WTC11 (cell line): ENCODE measurements around the gene TOE1. TPM values are rescaled to one million over a fixed set of nuclear protein-coding genes. Genes with fewer than 3 reads are reported as not detected.
A peak's percentile ranks its signal among the peaks of the same experiment; 100 is the strongest.

ENCODE experiments used
- ATAC-seq: fragments of 200-7000 bp; cut with Tn5 transposase; 2 replicates; pipeline ENCODE4 v1.10.0; 2021; ENCODE audit warnings: mild to moderate bottlenecking, moderate library complexity
- Bru-seq: library from RNA; stranded (reverse); fragments of 400-500 nt; gene quantifications from one replicate; lab custom pipeline; 2021; lab: Mats Ljungman, UMichigan
- CTCF ChIA-PET: fragments of 300-600 bp; sonication (Branson Sonifier 250); formaldehyde crosslinking; loops from one replicate; lab custom pipeline; 2021; ENCODE audit warnings: antibody characterized with exemption; lab: Charles Lee
- POLR2A ChIA-PET: fragments of 350-600 bp; sonication (Branson Sonifier 250); formaldehyde crosslinking; loops from one replicate; lab custom pipeline; 2021; ENCODE audit warnings: antibody characterized with exemption; lab: Charles Lee
- DNase-seq: peaks from one replicate; pipeline ENCODE4 v3.0.0; 2021; ENCODE audit warnings: low spot score
- H3K27ac Mint-ChIP-seq: 2 replicates; pipeline ENCODE4 v1.8.0; 2021; ENCODE audit warnings: mixed read lengths
- H3K27me3 Mint-ChIP-seq: 2 replicates; pipeline ENCODE4 v1.8.0; 2021; ENCODE audit warnings: low read depth, mild to moderate bottlenecking, moderate library complexity, mixed read lengths
- H3K36me3 Mint-ChIP-seq: 2 replicates; pipeline ENCODE4 v1.8.0; 2021; ENCODE audit warnings: mixed read lengths
- H3K4me1 Mint-ChIP-seq: 2 replicates; pipeline ENCODE4 v1.8.0; 2022; ENCODE audit warnings: mixed read lengths
- H3K4me3 Mint-ChIP-seq: 2 replicates; pipeline ENCODE4 v1.8.0; 2021; ENCODE audit warnings: mild to moderate bottlenecking, moderate library complexity, mixed read lengths
- H3K9me3 Mint-ChIP-seq: 2 replicates; pipeline ENCODE4 v1.8.0; 2021; ENCODE audit warnings: mixed read lengths
- ARID4B ChIP-seq: sonication (generic); formaldehyde crosslinking; IDR thresholded peaks from 2 replicates; pipeline ENCODE4 v1.8.0; 2023; ENCODE audit warnings: missing genetic modification reagents, mild to moderate bottlenecking, borderline replicate concordance
- ELF4 ChIP-seq: sonication (generic); formaldehyde crosslinking; IDR thresholded peaks from 2 replicates; pipeline ENCODE4 v1.8.1; 2022; ENCODE audit warnings: low read depth, mild to moderate bottlenecking, moderate library complexity, missing genetic modification reagents
- ESRRA ChIP-seq: sonication (generic); formaldehyde crosslinking; IDR thresholded peaks from 2 replicates; pipeline ENCODE4 v1.8.1; 2022; ENCODE audit warnings: mild to moderate bottlenecking, missing genetic modification reagents, borderline replicate concordance
- ETV6 ChIP-seq: sonication (generic); formaldehyde crosslinking; IDR thresholded peaks from 2 replicates; pipeline ENCODE4 v1.8.1; 2022; ENCODE audit warnings: mild to moderate bottlenecking, missing genetic modification reagents
- FOXJ3 ChIP-seq: sonication (generic); formaldehyde crosslinking; IDR thresholded peaks from 2 replicates; pipeline ENCODE4 v1.9.0; 2021; ENCODE audit warnings: missing genetic modification reagents, mild to moderate bottlenecking, borderline replicate concordance
- GRHL2 ChIP-seq: fragments of 250-450 bp; sonication (Bioruptor Pico); IDR thresholded peaks from 2 replicates; pipeline ENCODE4 v1.8.0; 2022; ENCODE audit warnings: mild to moderate bottlenecking, moderate library complexity; ENCODE audit not compliant: insufficient replicate concordance, severe bottlenecking
- GTF2I ChIP-seq: fragments of 250-450 bp; sonication (Bioruptor Pico); conservative IDR thresholded peaks from 2 replicates; pipeline ENCODE4 v1.4.0; 2021; ENCODE audit warnings: mild to moderate bottlenecking
- NFATC4 ChIP-seq: fragments of 250-450 bp; sonication (Bioruptor Pico); IDR thresholded peaks from 2 replicates; pipeline ENCODE4 v1.9.0; 2021; ENCODE audit warnings: mild to moderate bottlenecking
- OVOL2 ChIP-seq: fragments of 250-450 bp; sonication (Bioruptor Pico); IDR thresholded peaks from 2 replicates; pipeline ENCODE4 v1.9.0; 2021; ENCODE audit warnings: mild to moderate bottlenecking, borderline replicate concordance
- RELA ChIP-seq: sonication (generic); formaldehyde crosslinking; IDR thresholded peaks from 2 replicates; pipeline ENCODE4 v1.8.1; 2022; ENCODE audit warnings: missing genetic modification reagents, mild to moderate bottlenecking, borderline replicate concordance
- ZBTB43 ChIP-seq: sonication (generic); formaldehyde crosslinking; IDR thresholded peaks from 2 replicates; pipeline ENCODE4 v1.8.1; 2023; ENCODE audit warnings: mild to moderate bottlenecking, missing genetic modification reagents
- ZNF121 ChIP-seq: sonication (generic); formaldehyde crosslinking; IDR thresholded peaks from 2 replicates; pipeline ENCODE4 v1.8.0; 2023; ENCODE audit warnings: missing genetic modification reagents
- ZNF317 ChIP-seq: sonication (generic); formaldehyde crosslinking; IDR thresholded peaks from 2 replicates; pipeline ENCODE4 v1.8.1; 2023; ENCODE audit warnings: low read depth, mild to moderate bottlenecking, moderate library complexity, missing genetic modification reagents, borderline replicate concordance
- long read RNA-seq, 3 experiments: library from RNA in 1 of 3; library from capped mRNA in 1 of 3; library from polyadenylated mRNA in 1 of 3; unstranded in 2 of 3; stranded (forward) in 1 of 3; transcript quantifications; one replicate each; pipeline ENCODE4 v2.0.0, GENCODE V29; 2021
- total RNA-seq: library from RNA; stranded (reverse); gene quantifications from 3 replicates; pipeline ENCODE4 v1.2.3, GENCODE V29; 2021
- TF ChIP-seq, protein P1 (sequence below): fragments of 250-450 bp; sonication (Bioruptor Pico); IDR thresholded peaks from 2 replicates; pipeline ENCODE4 v1.9.0; 2021; ENCODE audit warnings: mild to moderate bottlenecking, borderline replicate concordance
- TF ChIP-seq, protein P2 (sequence below): sonication (generic); formaldehyde crosslinking; IDR thresholded peaks from 2 replicates; pipeline ENCODE4 v1.8.1; 2023; ENCODE audit warnings: mild to moderate bottlenecking, missing genetic modification reagents, moderate library complexity
- TF ChIP-seq, protein P3 (sequence below): sonication (generic); formaldehyde crosslinking; conservative IDR thresholded peaks from 2 replicates; pipeline ENCODE4 v1.8.1; 2023; ENCODE audit warnings: mild to moderate bottlenecking, low read depth, missing genetic modification reagents, moderate library complexity
- TF ChIP-seq, protein P4 (sequence below): sonication (generic); formaldehyde crosslinking; IDR thresholded peaks from 2 replicates; pipeline ENCODE4 v1.8.0; 2023; ENCODE audit warnings: mild to moderate bottlenecking, missing genetic modification reagents

Gene TOE1
- total RNA-seq (7.4 to 10.9 TPM (median 10.0 TPM) in 3 replicates), Bru-seq, nascent RNA (percentile 88 among the genes with signal in this experiment)
- long read RNA-seq, experiment 1, transcript TOE1-201 (8 exons, 2,389 nt), result major isoform, 29 of 54 reads
- long read RNA-seq, experiment 1, partial matches to known transcripts, result 0 of 54 reads
- long read RNA-seq, experiment 1, other reads (novel, unspliced or antisense), result 23 of 54 reads
- long read RNA-seq, experiment 2, partial matches to known transcripts, result 4 of 8 reads
- long read RNA-seq, experiment 2, other reads (novel, unspliced or antisense), result 3 of 8 reads
- long read RNA-seq, experiment 3, transcript TOE1-201 (8 exons, 2,389 nt), result major isoform, 28 of 43 reads
- long read RNA-seq, experiment 3, partial matches to known transcripts, result 3 of 43 reads
- long read RNA-seq, experiment 3, other reads (novel, unspliced or antisense), result 12 of 43 reads

- H3K9me3 Mint-ChIP-seq, result peaks cover 4% of the 10 kb centered on the region
- H3K27me3 Mint-ChIP-seq, result no peaks in the 10 kb centered on the region
- peak within 1 kb of the TSS; percentile 100 for H3K4me3 Mint-ChIP-seq
- ChIA-PET CTCF (interaction anchor here (0.9 to 5.1 kb wide), 13 partner anchors 12 to 325 kb away, joined by 3 to 47 read pairs (median 7); partner anchors contain the start of genes CCDC163, HPDL, MMACHC and TESK2), POLR2A (interaction anchor here (0.9 to 3.6 kb wide), 17 partner anchors 7 to 329 kb away, joined by 3 to 54 read pairs (median 5); partner anchors contain the start of genes CCDC163, HECTD3, HPDL and MMACHC)
- DNase-seq (peak; percentile 98), ATAC-seq (peak; percentile 93)
- H3K27ac Mint-ChIP-seq, result peak within 1 kb of the TSS; percentile 99
- peaks cover 34% of the 10 kb centered on the region for H3K36me3 Mint-ChIP-seq
- peaks cover 32% of the 10 kb centered on the region for H3K4me1 Mint-ChIP-seq
- TF ChIP-seq OVOL2 (CRISPR knock-in tag), result no peak
- TF ChIP-seq ELF4 (CRISPR knock-in tag), result no peak
- TF ChIP-seq, protein P1, sequence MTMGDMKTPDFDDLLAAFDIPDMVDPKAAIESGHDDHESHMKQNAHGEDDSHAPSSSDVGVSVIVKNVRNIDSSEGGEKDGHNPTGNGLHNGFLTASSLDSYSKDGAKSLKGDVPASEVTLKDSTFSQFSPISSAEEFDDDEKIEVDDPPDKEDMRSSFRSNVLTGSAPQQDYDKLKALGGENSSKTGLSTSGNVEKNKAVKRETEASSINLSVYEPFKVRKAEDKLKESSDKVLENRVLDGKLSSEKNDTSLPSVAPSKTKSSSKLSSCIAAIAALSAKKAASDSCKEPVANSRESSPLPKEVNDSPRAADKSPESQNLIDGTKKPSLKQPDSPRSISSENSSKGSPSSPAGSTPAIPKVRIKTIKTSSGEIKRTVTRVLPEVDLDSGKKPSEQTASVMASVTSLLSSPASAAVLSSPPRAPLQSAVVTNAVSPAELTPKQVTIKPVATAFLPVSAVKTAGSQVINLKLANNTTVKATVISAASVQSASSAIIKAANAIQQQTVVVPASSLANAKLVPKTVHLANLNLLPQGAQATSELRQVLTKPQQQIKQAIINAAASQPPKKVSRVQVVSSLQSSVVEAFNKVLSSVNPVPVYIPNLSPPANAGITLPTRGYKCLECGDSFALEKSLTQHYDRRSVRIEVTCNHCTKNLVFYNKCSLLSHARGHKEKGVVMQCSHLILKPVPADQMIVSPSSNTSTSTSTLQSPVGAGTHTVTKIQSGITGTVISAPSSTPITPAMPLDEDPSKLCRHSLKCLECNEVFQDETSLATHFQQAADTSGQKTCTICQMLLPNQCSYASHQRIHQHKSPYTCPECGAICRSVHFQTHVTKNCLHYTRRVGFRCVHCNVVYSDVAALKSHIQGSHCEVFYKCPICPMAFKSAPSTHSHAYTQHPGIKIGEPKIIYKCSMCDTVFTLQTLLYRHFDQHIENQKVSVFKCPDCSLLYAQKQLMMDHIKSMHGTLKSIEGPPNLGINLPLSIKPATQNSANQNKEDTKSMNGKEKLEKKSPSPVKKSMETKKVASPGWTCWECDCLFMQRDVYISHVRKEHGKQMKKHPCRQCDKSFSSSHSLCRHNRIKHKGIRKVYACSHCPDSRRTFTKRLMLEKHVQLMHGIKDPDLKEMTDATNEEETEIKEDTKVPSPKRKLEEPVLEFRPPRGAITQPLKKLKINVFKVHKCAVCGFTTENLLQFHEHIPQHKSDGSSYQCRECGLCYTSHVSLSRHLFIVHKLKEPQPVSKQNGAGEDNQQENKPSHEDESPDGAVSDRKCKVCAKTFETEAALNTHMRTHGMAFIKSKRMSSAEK, result no peak
- TF ChIP-seq GTF2I (CRISPR knock-in tag), result no peak
- TF ChIP-seq, protein P2, sequence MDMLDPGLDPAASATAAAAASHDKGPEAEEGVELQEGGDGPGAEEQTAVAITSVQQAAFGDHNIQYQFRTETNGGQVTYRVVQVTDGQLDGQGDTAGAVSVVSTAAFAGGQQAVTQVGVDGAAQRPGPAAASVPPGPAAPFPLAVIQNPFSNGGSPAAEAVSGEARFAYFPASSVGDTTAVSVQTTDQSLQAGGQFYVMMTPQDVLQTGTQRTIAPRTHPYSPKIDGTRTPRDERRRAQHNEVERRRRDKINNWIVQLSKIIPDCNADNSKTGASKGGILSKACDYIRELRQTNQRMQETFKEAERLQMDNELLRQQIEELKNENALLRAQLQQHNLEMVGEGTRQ (CRISPR knock-in tag), result peak; percentile 50; the same call in 1 of the 2 replicates
- no peak for TF ChIP-seq ZNF121 (CRISPR knock-in tag)
- peak; percentile 66; the same call in 1 of the 2 replicates for TF ChIP-seq ARID4B
- no peak for TF ChIP-seq NFATC4
- TF ChIP-seq ESRRA (CRISPR knock-in tag), result no peak
- TF ChIP-seq GRHL2 (CRISPR knock-in tag), result no peak
- no peak for TF ChIP-seq ZNF317 (CRISPR knock-in tag)
- TF ChIP-seq RELA (CRISPR knock-in tag), result 0 out of 2 replicates have a peak, but pooled peaks have one; percentile 77
- TF ChIP-seq FOXJ3 (CRISPR knock-in tag), result no peak
- TF ChIP-seq ETV6 (CRISPR knock-in tag), result no peak; the same call in none of the 2 replicates
- TF ChIP-seq, protein P3, sequence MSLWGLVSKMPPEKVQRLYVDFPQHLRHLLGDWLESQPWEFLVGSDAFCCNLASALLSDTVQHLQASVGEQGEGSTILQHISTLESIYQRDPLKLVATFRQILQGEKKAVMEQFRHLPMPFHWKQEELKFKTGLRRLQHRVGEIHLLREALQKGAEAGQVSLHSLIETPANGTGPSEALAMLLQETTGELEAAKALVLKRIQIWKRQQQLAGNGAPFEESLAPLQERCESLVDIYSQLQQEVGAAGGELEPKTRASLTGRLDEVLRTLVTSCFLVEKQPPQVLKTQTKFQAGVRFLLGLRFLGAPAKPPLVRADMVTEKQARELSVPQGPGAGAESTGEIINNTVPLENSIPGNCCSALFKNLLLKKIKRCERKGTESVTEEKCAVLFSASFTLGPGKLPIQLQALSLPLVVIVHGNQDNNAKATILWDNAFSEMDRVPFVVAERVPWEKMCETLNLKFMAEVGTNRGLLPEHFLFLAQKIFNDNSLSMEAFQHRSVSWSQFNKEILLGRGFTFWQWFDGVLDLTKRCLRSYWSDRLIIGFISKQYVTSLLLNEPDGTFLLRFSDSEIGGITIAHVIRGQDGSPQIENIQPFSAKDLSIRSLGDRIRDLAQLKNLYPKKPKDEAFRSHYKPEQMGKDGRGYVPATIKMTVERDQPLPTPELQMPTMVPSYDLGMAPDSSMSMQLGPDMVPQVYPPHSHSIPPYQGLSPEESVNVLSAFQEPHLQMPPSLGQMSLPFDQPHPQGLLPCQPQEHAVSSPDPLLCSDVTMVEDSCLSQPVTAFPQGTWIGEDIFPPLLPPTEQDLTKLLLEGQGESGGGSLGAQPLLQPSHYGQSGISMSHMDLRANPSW (CRISPR knock-in tag), result no peak
- TF ChIP-seq ZBTB43, result no peak; the same call in 1 of the 2 replicates
- TF ChIP-seq, protein P4, sequence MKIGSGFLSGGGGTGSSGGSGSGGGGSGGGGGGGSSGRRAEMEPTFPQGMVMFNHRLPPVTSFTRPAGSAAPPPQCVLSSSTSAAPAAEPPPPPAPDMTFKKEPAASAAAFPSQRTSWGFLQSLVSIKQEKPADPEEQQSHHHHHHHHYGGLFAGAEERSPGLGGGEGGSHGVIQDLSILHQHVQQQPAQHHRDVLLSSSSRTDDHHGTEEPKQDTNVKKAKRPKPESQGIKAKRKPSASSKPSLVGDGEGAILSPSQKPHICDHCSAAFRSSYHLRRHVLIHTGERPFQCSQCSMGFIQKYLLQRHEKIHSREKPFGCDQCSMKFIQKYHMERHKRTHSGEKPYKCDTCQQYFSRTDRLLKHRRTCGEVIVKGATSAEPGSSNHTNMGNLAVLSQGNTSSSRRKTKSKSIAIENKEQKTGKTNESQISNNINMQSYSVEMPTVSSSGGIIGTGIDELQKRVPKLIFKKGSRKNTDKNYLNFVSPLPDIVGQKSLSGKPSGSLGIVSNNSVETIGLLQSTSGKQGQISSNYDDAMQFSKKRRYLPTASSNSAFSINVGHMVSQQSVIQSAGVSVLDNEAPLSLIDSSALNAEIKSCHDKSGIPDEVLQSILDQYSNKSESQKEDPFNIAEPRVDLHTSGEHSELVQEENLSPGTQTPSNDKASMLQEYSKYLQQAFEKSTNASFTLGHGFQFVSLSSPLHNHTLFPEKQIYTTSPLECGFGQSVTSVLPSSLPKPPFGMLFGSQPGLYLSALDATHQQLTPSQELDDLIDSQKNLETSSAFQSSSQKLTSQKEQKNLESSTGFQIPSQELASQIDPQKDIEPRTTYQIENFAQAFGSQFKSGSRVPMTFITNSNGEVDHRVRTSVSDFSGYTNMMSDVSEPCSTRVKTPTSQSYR (CRISPR knock-in tag), result no peak; the same call in 1 of the 2 replicates
Observed at GRCh38 chr1:45339789-45340558, at the start of gene TOE1, which contains the start of gene MUTYH. TSS of gene TOE1 (plus strand) at chr1:45340170. CDS start at chr1:45340253, 83 bp downstream. TSS of gene MUTYH (minus strand) at chr1:45340440. CDS start at chr1:45334505, 5,935 bp downstream.
